K562 (cell line): Measurements from ENCODE around the gene PRPF8. TPM values are rescaled to one million over a fixed set of nuclear protein-coding genes. Genes with fewer than 3 reads are reported as not detected.

Experiments used
- DPF2 ChIP-seq: fragments of 450-650 bp; IDR thresholded peaks from 2 replicates; pipeline ENCODE4 v1.6.1; 2016
- KAT7 ChIP-seq: sonication (generic); formaldehyde crosslinking; IDR thresholded peaks from 2 replicates; pipeline ENCODE4 v1.8.0; 2022; ENCODE audit warnings: missing genetic modification reagents, mild to moderate bottlenecking, borderline replicate concordance
- MTA3 ChIP-seq: fragments of 450-650 bp; formaldehyde crosslinking; IDR thresholded peaks from 2 replicates; pipeline ENCODE4 v1.6.1; 2017; ENCODE audit warnings: mild to moderate bottlenecking, borderline replicate concordance
- MXI1 ChIP-seq: IDR thresholded peaks from 2 replicates; pipeline ENCODE4 v1.6.1; 2011; ENCODE audit warnings: low read depth, mild to moderate bottlenecking, improper control_type of control experiment, low read length
- NCOA1 ChIP-seq: fragments of 450-650 bp; IDR thresholded peaks from 2 replicates; pipeline ENCODE4 v1.6.1; 2016; ENCODE audit warnings: low read depth
- PHF8 ChIP-seq: fragments of 200-600 bp; sonication (generic); IDR thresholded peaks from 2 replicates; pipeline ENCODE4 v1.6.1; 2012; ENCODE audit warnings: mixed run types, mild to moderate bottlenecking, inconsistent platforms, low read length, moderate library complexity, borderline replicate concordance
- SAFB2 ChIP-seq: fragments of 200-400 bp; formaldehyde crosslinking; IDR thresholded peaks from 2 replicates; pipeline ENCODE4 v1.6.1; 2018; ENCODE audit warnings: borderline replicate concordance, low read length, low read depth, moderate library complexity; ENCODE audit not compliant: severe bottlenecking
- SRSF7 ChIP-seq: fragments of 200-400 bp; formaldehyde crosslinking; optimal IDR thresholded peaks from 2 replicates; pipeline ENCODE3; 2017; ENCODE audit warnings: mild to moderate bottlenecking, low read depth, low read length
- TFAM ChIP-seq: fragments of 250-450 bp; sonication (Bioruptor Pico); conservative IDR thresholded peaks from 2 replicates; pipeline ENCODE4 v1.5.0; 2021; ENCODE audit warnings: mild to moderate bottlenecking, moderate library complexity
- U2AF2 ChIP-seq: fragments of 200-400 bp; formaldehyde crosslinking; optimal IDR thresholded peaks from 2 replicates; pipeline ENCODE3; 2017; ENCODE audit warnings: low read depth, mild to moderate bottlenecking, low read length
- ZNF165 ChIP-seq: fragments of 250-450 bp; sonication (Bioruptor Pico); IDR thresholded peaks from 2 replicates; pipeline ENCODE4 v1.4.0; 2020; ENCODE audit warnings: borderline replicate concordance
- ZNF583 ChIP-seq: fragments of 250-450 bp; sonication (Bioruptor Pico); IDR thresholded peaks from 2 replicates; pipeline ENCODE4 v1.4.0; 2020
- ZNF75A ChIP-seq: fragments of 450-650 bp; formaldehyde crosslinking; IDR thresholded peaks from 2 replicates; pipeline ENCODE4 v1.4.0; 2020; ENCODE audit warnings: mild to moderate bottlenecking
- polyA plus RNA-seq, 8 experiments: library from polyadenylated mRNA; depleted of rRNA in 4 of 8; stranded (reverse) in 5 of 8; unstranded in 3 of 8; fragments of >200 nt; fragmentation: Nextera tagmentation in 2 of 8; fragmentation: Illumina TruSeq in 1 of 8; extraction: Ambion mirVana in 2 of 8; extraction: Trizol in 1 of 8; gene quantifications; 2 replicates each; pipeline versions ENCODE4 v1.2.1 to v1.2.3, GENCODE V29; 2011 to 2014; ENCODE audit warnings: inconsistent platforms in 1 of 8, missing spikeins in 1 of 8
- total RNA-seq, 7 experiments: library from RNA; depleted of rRNA in 6 of 7; stranded (reverse); fragments of >200 nt in 6 of 7; fragmentation: Illumina TruSeq in 2 of 7; extraction: Trizol in 2 of 7; gene quantifications; 2 replicates each; pipeline versions ENCODE4 v1.2.1 to v1.2.3, GENCODE V29; 2011 to 2021; ENCODE audit warnings: low replicate concordance in 1 of 7
- TF ChIP-seq, protein P1 (sequence below), 2 experiments: fragments of 450-650 bp; IDR thresholded peaks; 2 replicates each; pipeline ENCODE4 v1.6.1; 2016; ENCODE audit warnings: mild to moderate bottlenecking in 2 of 2, borderline replicate concordance in 1 of 2, low read depth in 1 of 2, moderate library complexity in 1 of 2
- TF ChIP-seq, protein P2 (sequence below): fragments of 200-800 bp; sonication (Bioruptor generic); IDR thresholded peaks from 2 replicates; pipeline ENCODE4 v1.6.1; 2017; ENCODE audit warnings: missing genetic modification characterization, missing compliant biosample characterization
- TF ChIP-seq, protein P3 (sequence below): fragments of 250-450 bp; sonication (Bioruptor Pico); IDR thresholded peaks from 2 replicates; pipeline ENCODE4 v1.8.0; 2021; ENCODE audit warnings: mild to moderate bottlenecking, moderate library complexity

PRPF8 gene
- total and polyA plus RNA-seq, 9 of the 15 experiments (the other 6 are each of a cell fraction or from before 2014, with no cell fraction given): 64.3 to 294 (median 85.9) TPM

GRCh38 chr17:1730326-1731193 is 45.9 kb upstream of the PRPF8 start (continued):
- TF ChIP-seq ZNF165 (CRISPR knock-in tag) (no peak), TFAM (no peak), PHF8 (peak; percentile 48; the same call in 1 of the 2 replicates), MXI1 (peak; percentile 57; the same call in 1 of the 2 replicates), ZNF75A (CRISPR knock-in tag) (no peak), SRSF7 (no peak), NCOA1 (no peak), ZNF583 (CRISPR knock-in tag) (no peak), U2AF2 (no peak), SAFB2 (no peak), KAT7 (CRISPR knock-in tag) (no peak), MTA3 (0 out of 2 replicates have a peak, but pooled peaks have one; percentile 28), DPF2 (no peak)
- TF ChIP-seq, protein P1, sequence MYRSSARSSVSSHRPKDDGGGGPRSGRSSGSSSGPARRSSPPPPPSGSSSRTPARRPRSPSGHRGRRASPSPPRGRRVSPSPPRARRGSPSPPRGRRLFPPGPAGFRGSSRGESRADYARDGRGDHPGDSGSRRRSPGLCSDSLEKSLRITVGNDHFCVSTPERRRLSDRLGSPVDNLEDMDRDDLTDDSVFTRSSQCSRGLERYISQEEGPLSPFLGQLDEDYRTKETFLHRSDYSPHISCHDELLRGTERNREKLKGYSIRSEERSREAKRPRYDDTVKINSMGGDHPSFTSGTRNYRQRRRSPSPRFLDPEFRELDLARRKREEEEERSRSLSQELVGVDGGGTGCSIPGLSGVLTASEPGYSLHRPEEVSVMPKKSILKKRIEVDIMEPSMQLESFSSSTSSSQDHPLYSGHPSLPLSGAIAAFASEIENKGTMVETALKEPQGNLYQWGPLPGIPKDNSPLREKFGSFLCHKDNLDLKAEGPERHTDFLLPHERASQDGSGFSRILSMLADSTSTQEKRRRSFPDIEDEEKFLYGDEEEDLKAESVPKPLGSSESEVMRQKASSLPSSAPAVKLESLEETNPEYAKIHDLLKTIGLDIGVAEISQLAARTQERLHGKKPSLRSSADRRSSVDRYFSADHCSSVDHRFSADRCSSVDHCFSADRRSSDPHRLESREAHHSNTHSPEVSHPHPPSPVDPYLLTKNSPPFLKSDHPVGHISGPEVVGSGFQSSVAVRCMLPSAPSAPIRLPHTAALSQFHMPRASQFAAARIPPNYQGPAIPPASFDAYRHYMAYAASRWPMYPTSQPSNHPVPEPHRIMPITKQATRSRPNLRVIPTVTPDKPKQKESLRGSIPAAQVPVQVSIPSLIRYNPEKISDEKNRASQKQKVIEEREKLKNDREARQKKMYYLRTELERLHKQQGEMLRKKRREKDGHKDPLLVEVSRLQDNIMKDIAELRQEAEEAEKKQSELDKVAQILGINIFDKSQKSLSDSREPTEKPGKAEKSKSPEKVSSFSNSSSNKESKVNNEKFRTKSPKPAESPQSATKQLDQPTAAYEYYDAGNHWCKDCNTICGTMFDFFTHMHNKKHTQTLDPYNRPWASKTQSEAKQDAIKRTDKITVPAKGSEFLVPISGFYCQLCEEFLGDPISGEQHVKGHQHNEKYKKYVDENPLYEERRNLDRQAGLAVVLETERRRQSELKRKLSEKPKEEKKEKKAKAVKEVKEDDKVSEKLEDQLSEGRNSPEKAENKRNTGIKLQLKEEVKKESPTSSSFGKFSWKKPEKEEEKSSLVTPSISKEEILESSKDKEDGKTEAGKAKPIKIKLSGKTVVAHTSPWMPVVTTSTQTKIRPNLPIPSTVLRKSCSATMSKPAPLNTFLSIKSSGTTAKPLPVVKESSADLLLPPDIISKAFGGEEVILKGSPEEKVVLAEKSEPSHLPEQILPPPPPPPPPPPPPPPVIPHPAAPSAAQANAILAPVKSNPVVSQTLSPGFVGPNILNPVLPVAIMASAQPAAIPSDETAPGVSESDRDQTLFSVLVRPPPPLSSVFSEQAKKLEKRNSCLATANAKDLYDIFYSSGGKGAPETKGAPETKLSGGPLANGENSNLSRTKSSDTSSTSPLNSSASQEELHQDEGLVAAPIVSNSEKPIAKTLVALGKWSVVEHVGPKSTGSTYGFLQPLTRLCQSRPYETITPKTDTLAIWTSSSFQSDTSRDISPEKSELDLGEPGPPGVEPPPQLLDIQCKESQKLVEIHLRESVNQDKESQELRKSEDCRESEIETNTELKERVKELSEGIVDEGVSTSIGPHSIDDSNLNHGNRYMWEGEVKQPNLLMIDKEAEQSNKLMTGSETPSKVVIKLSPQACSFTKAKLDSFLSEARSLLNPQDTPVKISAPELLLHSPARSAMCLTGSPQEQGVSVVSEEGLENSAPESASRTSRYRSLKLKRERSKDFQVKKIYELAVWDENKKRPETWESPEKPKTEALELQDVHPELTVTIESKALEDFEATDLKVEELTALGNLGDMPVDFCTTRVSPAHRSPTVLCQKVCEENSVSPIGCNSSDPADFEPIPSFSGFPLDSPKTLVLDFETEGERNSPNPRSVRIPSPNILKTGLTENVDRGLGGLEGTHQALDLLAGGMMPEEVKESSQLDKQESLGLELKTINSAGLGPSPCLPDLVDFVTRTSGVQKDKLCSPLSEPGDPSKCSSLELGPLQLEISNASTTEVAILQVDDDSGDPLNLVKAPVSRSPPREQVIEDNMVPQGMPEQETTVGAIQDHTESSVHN (IDR thresholded peaks at IDR 0.05; ENCODE audit: borderline replicate concordance in 1 of 2, low read depth in 1 of 2): no peak
- TF ChIP-seq, protein P2, sequence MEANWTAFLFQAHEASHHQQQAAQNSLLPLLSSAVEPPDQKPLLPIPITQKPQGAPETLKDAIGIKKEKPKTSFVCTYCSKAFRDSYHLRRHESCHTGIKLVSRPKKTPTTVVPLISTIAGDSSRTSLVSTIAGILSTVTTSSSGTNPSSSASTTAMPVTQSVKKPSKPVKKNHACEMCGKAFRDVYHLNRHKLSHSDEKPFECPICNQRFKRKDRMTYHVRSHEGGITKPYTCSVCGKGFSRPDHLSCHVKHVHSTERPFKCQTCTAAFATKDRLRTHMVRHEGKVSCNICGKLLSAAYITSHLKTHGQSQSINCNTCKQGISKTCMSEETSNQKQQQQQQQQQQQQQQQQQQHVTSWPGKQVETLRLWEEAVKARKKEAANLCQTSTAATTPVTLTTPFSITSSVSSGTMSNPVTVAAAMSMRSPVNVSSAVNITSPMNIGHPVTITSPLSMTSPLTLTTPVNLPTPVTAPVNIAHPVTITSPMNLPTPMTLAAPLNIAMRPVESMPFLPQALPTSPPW (CRISPR knock-in tag): peak; percentile 66; the same call in 1 of the 2 replicates
- TF ChIP-seq, protein P3, sequence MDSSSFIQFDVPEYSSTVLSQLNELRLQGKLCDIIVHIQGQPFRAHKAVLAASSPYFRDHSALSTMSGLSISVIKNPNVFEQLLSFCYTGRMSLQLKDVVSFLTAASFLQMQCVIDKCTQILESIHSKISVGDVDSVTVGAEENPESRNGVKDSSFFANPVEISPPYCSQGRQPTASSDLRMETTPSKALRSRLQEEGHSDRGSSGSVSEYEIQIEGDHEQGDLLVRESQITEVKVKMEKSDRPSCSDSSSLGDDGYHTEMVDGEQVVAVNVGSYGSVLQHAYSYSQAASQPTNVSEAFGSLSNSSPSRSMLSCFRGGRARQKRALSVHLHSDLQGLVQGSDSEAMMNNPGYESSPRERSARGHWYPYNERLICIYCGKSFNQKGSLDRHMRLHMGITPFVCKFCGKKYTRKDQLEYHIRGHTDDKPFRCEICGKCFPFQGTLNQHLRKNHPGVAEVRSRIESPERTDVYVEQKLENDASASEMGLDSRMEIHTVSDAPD (CRISPR knock-in tag): no peak
